NCI-H187 treated with DMSO at 0.1 percent for 48 hours (cell line): ENCODE data around the gene SRRM4.
"Not testable (repeated sequence)": the region's sequence is repeated elsewhere in the genome, so short reads cannot be mapped to it uniquely, and the experiment has no call there.

Source experiments
- DNase-seq: peaks from one replicate; lab custom pipeline; 2025; lab: John Stamatoyannopoulos, UW

SRRM4 gene

GRCh38 chr12:119071176-119071575 is 89.8 kb downstream of the SRRM4 start:
- DNase-seq = no peak

DNA sequence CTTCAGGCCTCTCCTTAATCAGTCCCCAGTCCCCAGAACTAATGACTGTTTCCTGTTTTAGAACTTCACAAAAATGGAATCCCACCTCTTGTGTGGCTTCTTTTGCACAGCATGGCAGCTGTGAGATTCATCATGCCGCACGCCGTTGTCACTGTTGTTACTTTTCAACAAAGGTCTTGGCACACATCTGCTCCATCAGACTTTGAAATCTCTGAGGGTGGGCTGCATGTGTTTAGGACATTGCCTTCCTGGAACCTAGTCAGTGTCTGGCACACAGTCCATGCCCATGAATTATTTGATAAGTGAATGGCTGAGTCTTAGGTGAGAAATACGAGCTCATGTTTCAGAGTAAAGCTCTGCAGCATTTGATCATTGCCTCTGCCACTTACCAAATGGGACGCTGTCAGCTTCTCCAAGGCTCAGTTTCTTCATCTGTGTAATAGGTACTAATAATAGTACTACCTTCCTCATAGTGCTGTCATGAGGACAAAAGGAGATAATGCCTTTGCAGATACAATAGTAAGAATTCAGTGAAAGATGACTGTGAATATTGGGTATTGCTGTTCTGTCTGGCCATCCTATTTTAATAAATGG is 90.4 kb downstream of the SRRM4 start:
- DNase-seq = no peak

- DNase-seq = no peak
Observed at GRCh38 chr12:119072440-119072839, 91.1 kb downstream of the SRRM4 start.

DNA sequence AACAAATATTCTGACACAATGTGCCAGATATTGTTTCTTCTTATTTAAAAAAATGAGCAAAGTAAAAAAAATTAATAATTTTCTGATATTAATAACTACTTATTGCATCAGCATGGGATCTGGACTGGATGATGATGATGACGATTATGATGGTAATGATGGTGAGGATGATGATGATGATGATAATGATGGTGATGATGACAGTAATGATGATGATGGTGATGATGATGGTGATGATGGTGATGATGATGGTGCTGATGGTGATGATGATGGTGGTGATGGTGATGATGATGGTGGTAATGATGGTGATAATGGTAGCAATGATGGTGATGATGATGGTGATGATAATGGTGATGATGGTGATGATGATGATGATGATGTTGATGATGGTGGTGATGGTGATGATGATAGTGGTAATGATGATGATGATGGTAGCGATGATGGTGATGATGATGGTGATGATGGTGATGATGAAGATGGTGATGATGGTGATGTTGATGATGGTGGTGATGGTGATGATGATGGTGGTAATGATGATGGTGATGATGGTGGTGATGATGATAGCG is 94.0 kb downstream of the SRRM4 start:
- DNase-seq = no peak

DNA sequence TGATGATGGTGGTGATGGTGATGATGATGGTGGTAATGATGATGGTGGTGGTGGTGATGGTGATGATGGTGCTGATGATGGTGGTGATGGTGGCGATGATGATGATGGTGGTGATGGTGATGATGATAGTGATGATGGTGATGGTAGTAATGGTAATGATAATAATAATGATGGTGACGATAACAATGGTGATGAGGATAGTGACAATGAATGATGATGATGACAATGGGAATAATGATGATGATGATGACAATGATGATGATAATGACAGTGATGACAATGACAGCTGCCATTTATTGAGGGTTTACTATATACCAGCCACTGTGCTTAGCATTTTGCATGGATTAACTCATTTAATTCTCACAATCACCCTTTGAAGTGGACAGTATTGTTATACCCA is 94.6 kb downstream of the SRRM4 start:
- no peak for DNase-seq

GRCh38 chr12:119079530-119079929 is 98.2 kb downstream of the SRRM4 start:
- DNase-seq = no peak

GRCh38 chr12:119082016-119082415 is 100.7 kb downstream of the SRRM4 start:
- DNase-seq = no peak

- no peak for DNase-seq
Observed at GRCh38 chr12:119082496-119082895, 101.2 kb downstream of the SRRM4 start.

- DNase-seq = no peak
Observed at GRCh38 chr12:119088685-119089379, 107.5 kb downstream of the SRRM4 start.

- no peak for DNase-seq
Observed at GRCh38 chr12:119089380-119090013, 108.2 kb downstream of the SRRM4 start.

DNA sequence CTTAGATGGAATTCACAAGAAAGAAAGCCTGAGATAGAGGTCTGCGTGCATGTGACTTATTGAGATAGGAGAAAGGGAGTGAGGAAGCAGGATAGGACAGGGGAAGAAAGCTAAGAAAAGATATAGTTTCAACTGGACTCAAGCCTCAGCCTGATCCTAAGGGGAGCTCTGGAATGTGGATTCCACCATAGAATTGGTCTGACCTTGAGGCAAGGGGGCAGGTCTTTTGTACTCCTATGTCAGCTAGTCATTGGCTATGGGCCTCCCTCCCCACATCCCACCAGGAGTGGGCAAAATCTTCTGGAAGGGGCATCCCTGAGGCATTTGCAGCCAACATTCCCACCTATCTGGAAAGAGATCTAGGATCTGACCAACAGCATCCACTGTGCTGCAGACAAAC is 108.9 kb downstream of the SRRM4 start:
- DNase-seq = no peak

DNA sequence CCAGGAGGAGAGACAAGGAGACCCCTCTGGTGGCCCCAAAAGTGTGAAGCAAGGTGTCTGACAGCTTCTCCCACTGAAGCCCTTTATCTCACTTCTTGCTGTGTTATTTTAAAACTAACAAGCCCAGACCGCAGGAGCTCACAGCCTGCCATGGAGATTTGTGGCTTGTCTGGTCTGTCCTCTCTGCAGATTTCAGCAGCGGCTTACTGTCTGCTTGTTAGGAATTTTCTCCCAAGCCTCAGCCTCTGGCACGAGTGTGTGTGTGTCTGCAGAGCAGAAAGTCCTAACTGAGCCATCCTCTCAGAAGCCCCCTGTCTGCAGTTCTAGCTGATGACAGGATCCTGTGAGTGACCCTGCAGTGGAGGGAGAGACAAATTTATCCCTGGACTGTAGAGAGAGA is 109.5 kb downstream of the SRRM4 start:
- no peak for DNase-seq

- DNase-seq = no peak
Observed at GRCh38 chr12:119096429-119097202, 115.3 kb downstream of the SRRM4 start.

DNA sequence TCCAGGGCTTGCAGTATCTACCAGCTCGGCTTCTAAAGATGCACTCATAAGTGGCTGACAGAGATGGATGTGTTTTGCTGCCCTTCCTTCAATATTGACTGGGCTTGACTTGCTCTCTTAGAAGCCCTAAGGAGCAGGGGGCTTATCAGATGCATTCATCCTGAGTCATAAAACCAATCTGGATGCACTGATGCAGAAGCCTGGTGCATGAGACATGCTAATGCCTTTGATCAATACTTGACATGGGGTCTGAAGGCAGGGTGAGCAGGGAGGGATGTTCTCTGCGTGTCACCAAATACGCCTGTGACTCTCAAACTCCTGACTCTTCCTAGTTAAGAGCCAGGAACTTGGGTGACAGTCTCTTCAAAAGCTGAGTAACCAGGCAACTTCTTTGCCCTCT is 119.6 kb downstream of the SRRM4 start:
- no peak for DNase-seq

GRCh38 chr12:119102274-119102673 is 120.9 kb downstream of the SRRM4 start:
- DNase-seq = no peak

GRCh38 chr12:119102714-119103113 is 121.4 kb downstream of the SRRM4 start:
- DNase-seq = no peak

- not testable (repeated sequence) for DNase-seq
Observed at GRCh38 chr12:119104969-119105368, 123.6 kb downstream of the SRRM4 start.

GRCh38 chr12:119113496-119113986 is 132.2 kb downstream of the SRRM4 start:
- no peak for DNase-seq

DNA sequence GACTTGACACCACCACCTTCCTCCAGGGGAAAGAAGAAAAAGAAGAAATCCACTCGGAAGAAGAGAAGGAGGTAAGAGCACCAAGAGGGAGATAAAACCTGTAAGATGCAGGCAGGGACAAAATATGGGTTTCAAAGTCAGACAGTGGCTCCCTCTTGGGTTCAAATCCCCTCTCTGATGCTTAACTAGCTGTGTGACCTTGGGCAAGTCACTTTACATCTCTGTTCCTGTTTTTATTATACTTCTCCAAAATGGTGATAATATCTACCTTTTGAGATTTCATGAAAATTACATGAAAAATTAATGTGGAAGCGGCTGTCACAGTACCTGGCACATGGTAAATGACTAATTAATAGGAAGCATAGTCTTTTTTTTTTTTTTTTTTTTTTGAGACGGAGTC is 133.0 kb downstream of the SRRM4 start:
- DNase-seq = no peak

DNA sequence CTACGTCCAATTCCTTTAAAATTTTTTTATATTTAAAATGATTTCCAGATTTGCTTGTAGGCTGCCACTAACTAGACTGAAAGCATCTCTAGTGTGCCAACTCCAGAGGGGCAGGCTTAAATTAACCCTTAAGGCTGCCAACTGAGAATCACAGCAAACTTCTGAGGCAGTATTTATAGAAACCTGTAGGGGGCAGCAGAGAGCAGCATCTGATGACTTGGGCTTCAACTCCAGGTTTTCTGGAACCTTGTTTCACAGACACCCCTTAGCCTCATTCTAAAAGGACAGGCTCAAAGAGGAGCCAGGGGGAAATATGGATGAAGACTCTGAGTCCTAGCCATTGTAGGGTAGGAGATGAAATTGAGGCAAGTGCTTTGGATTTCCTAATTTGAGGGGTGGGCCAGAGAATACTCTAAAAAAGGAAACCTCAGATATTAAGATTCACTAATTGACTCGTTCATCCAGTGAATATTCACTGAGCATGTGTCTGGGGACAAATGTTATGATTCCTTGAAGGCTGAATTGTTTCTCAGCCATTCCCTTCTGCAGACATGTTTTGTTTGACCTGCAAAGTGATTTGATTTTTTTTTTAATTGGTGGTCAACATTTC is 134.1 kb downstream of the SRRM4 start:
- peak; percentile 34 for DNase-seq

DNA sequence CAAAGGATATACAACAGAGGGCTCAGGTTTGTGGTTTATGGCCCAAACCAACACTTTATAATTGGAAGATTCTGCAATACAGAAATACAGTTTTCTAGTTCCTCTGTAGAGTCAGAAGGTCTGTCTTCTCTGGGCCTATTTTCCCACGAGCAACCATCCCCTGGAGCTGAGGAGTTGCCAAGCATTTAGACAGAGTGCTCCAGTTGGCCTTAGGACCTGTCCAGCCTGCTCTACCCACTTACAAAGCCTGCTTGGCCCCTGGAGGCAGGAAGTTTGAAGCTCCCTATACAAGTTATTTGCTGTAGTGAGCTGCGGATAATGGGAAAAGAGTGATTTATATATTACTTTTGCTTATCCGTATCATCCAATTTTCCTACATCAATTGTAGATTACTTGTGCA is 136.6 kb downstream of the SRRM4 start:
- DNase-seq = no peak

- no peak for DNase-seq
Observed at GRCh38 chr12:119118625-119119024, 137.3 kb downstream of the SRRM4 start.
